H1 (cell line): ENCODE results near the gene KIF13A. TPM values are rescaled to one million over a fixed set of nuclear protein-coding genes. Genes with fewer than 3 reads are reported as not detected.

Experiments
- CTCF ChIA-PET: fragments of 300-600 bp; sonication (Branson Sonifier 250); formaldehyde crosslinking; loops from one replicate; lab custom pipeline; 2021; ENCODE audit not compliant: partially characterized antibody; lab: Charles Lee
- POLR2A ChIA-PET: fragments of 300-600 bp; sonication (Branson Sonifier 250); formaldehyde crosslinking; loops from one replicate; lab custom pipeline; 2021; ENCODE audit warnings: inconsistent platforms; ENCODE audit not compliant: partially characterized antibody; lab: Charles Lee
- DNase-seq, 2 experiments: peaks; one replicate each; pipeline versions ENCODE4 v3.0.0 to v3.0.0-alpha.2; 2010 to 2022; ENCODE audit warnings: low spot score in 2 of 2, low read depth in 1 of 2, mixed read lengths in 1 of 2
- FAIRE-seq: peaks from 2 replicates; lab custom pipeline; 2011; peaks lifted over from hg19 to GRCh38; lab: Jason Lieb, UNC
- H2AFZ ChIP-seq: 2 replicates; pipeline ENCODE4 v1.8.1; 2012; ENCODE audit warnings: low read length, inconsistent platforms
- H2AK5ac ChIP-seq: 2 replicates; pipeline ENCODE4 v1.6.1; 2013; ENCODE audit warnings: low read depth, low read length
- H2BK120ac ChIP-seq: replicated peaks from 2 replicates; pipeline ENCODE3; 2013; ENCODE audit warnings: low read depth, low read length, inconsistent platforms
- H2BK12ac ChIP-seq: 2 replicates; pipeline ENCODE4 v1.6.1; 2013; ENCODE audit warnings: low read depth, low read length
- H2BK15ac ChIP-seq: 2 replicates; pipeline ENCODE4 v1.6.1; 2013; ENCODE audit warnings: low read length
- H2BK20ac ChIP-seq: 2 replicates; pipeline ENCODE4 v1.6.1; 2013; ENCODE audit warnings: low read length
- H2BK5ac ChIP-seq: 2 replicates; pipeline ENCODE4 v1.6.1; 2013; ENCODE audit warnings: low read depth, low read length
- H3K14ac ChIP-seq: 2 replicates; pipeline ENCODE4 v1.6.1; 2013; ENCODE audit warnings: inconsistent platforms; ENCODE audit not compliant: insufficient read length
- H3K18ac ChIP-seq: 2 replicates; pipeline ENCODE4 v1.6.1; 2013; ENCODE audit warnings: low read length; ENCODE audit errors: extremely low read depth
- H3K23ac ChIP-seq: 2 replicates; pipeline ENCODE4 v1.6.1; 2013; ENCODE audit warnings: inconsistent platforms; ENCODE audit not compliant: insufficient read length
- H3K23me2 ChIP-seq: 2 replicates; pipeline ENCODE4 v1.6.1; 2013; ENCODE audit warnings: low read depth, low read length
- H3K27ac ChIP-seq: 2 replicates; pipeline ENCODE4 v1.6.1; 2011; ENCODE audit warnings: low read depth, low read length, inconsistent platforms
- H3K27me3 ChIP-seq, 4 experiments: replicated peaks in 1 of 4; 1 replicate in 1 of 4; 2 replicates in 3 of 4; pipeline versions ENCODE4 v1.6.1 to v1.8.1; 2011 to 2013; ENCODE audit warnings: low read length in 3 of 4, mild to moderate bottlenecking in 3 of 4, inconsistent platforms in 2 of 4, mixed read lengths in 2 of 4, moderate library complexity in 1 of 4; ENCODE audit not compliant: control insufficient read depth in 3 of 4, insufficient read depth in 3 of 4; ENCODE audit errors: extremely low read depth in 1 of 4
- H3K36me3 ChIP-seq, 4 experiments: 2 replicates each; pipeline versions ENCODE4 v1.6.1 to v1.8.1; 2011 to 2013; ENCODE audit warnings: mild to moderate bottlenecking in 4 of 4, low read length in 3 of 4, moderate library complexity in 2 of 4, control low read depth in 1 of 4, inconsistent platforms in 1 of 4; ENCODE audit not compliant: insufficient read depth in 4 of 4, control insufficient read depth in 2 of 4
- H3K4ac ChIP-seq: replicated peaks from 2 replicates; pipeline ENCODE3; 2013; ENCODE audit warnings: low read length, low read depth, mixed read lengths, inconsistent platforms; ENCODE audit not compliant: insufficient read length
- H3K4me1 ChIP-seq, 4 experiments: replicated peaks in 1 of 4; 1 replicate in 1 of 4; 2 replicates in 3 of 4; pipeline versions ENCODE4 v1.6.1 to v1.8.1; 2011 to 2013; ENCODE audit warnings: low read length in 3 of 4, inconsistent platforms in 2 of 4, mixed read lengths in 1 of 4; ENCODE audit not compliant: insufficient read depth in 4 of 4, control insufficient read depth in 3 of 4
- H3K4me2 ChIP-seq, 2 experiments: 2 replicates each; pipeline versions ENCODE4 v1.6.1 to v1.8.1; 2011 to 2013; ENCODE audit warnings: low read depth in 2 of 2, low read length in 2 of 2, control low read depth in 1 of 2, inconsistent platforms in 1 of 2, mild to moderate bottlenecking in 1 of 2; ENCODE audit not compliant: insufficient read depth in 1 of 2
- H3K4me3 ChIP-seq, 4 experiments: fragments of 200-600, 300-600 bp in 1 of 4; sonication (generic), shearing (Covaris generic), sonication (Bioruptor Twin) in 1 of 4; 2 replicates each; pipeline versions ENCODE4 v1.5.1 to v1.8.1; 2011 to 2016; ENCODE audit warnings: low read length in 4 of 4, low read depth in 3 of 4, control low read depth in 2 of 4, inconsistent platforms in 2 of 4, mild to moderate bottlenecking in 2 of 4, mixed read lengths in 1 of 4, moderate library complexity in 1 of 4; ENCODE audit not compliant: insufficient read depth in 2 of 4; ENCODE audit errors: extremely low read depth in 1 of 4
- H3K56ac ChIP-seq: replicated peaks from 2 replicates; pipeline ENCODE3; 2013; ENCODE audit warnings: low read depth, mild to moderate bottlenecking, mixed read lengths, low read length, inconsistent platforms; ENCODE audit not compliant: insufficient read length
- H3K79me1 ChIP-seq: 2 replicates; pipeline ENCODE4 v1.6.1; 2013; ENCODE audit warnings: low read depth, low read length, control low read depth
- H3K79me2 ChIP-seq, 2 experiments: 2 replicates each; pipeline versions ENCODE4 v1.6.1 to v1.8.1; 2012 to 2013; ENCODE audit warnings: low read length in 2 of 2, mild to moderate bottlenecking in 2 of 2, inconsistent platforms in 1 of 2; ENCODE audit not compliant: insufficient read depth in 2 of 2, control insufficient read depth in 1 of 2
- H3K9ac ChIP-seq, 4 experiments: replicated peaks in 1 of 4; 1 replicate in 1 of 4; 2 replicates in 3 of 4; pipeline versions ENCODE4 v1.6.1 to v1.8.1; 2011 to 2013; ENCODE audit warnings: low read depth in 3 of 4, low read length in 3 of 4, control low read depth in 2 of 4, mild to moderate bottlenecking in 2 of 4, moderate library complexity in 2 of 4, inconsistent platforms in 1 of 4; ENCODE audit errors: extremely low read depth in 1 of 4
- H3K9me3 ChIP-seq, 2 experiments: 2 replicates each; pipeline versions ENCODE4 v1.6.1 to v1.8.1; 2012 to 2013; ENCODE audit warnings: mild to moderate bottlenecking in 2 of 2, moderate library complexity in 2 of 2, control low read depth in 1 of 2, inconsistent platforms in 1 of 2, low read depth in 1 of 2, low read length in 1 of 2, mixed read lengths in 1 of 2; ENCODE audit not compliant: insufficient read depth in 2 of 2
- H4K20me1 ChIP-seq, 2 experiments: replicated peaks in 1 of 2; 2 replicates each; pipeline versions ENCODE3 to v1.8.1; 2011 to 2013; ENCODE audit warnings: inconsistent platforms in 2 of 2, low read length in 2 of 2, mild to moderate bottlenecking in 1 of 2; ENCODE audit not compliant: insufficient read depth in 2 of 2, control insufficient read depth in 1 of 2
- H4K5ac ChIP-seq: 2 replicates; pipeline ENCODE4 v1.6.1; 2013; ENCODE audit warnings: low read length, low read depth, mixed read lengths, inconsistent platforms; ENCODE audit not compliant: insufficient read length
- H4K8ac ChIP-seq: 2 replicates; pipeline ENCODE4 v1.8.0; 2013; ENCODE audit warnings: mild to moderate bottlenecking, moderate library complexity, low read length, inconsistent platforms; ENCODE audit not compliant: insufficient read depth; ENCODE audit errors: extremely low read depth
- H4K91ac ChIP-seq: replicated peaks from 2 replicates; pipeline ENCODE3; 2013; ENCODE audit warnings: low read length, mixed read lengths, inconsistent platforms; ENCODE audit not compliant: insufficient read length
- BACH1 ChIP-seq: IDR thresholded peaks from 2 replicates; pipeline ENCODE4 v1.6.1; 2012; ENCODE audit warnings: low read length, improper control_type of control experiment
- BCL11A ChIP-seq, 2 experiments: IDR thresholded peaks; one replicate each; pipeline ENCODE4 v1.6.1; 2011; ENCODE audit warnings: low read depth in 2 of 2, low read length in 2 of 2, mild to moderate bottlenecking in 2 of 2
- FOSL1 ChIP-seq: IDR thresholded peaks from 2 replicates; pipeline ENCODE4 v1.6.1; 2011; ENCODE audit warnings: mild to moderate bottlenecking, low read depth, low read length, moderate library complexity; ENCODE audit not compliant: insufficient read depth
- HDAC2 ChIP-seq, 2 experiments: fragments of 300-600 bp in 1 of 2; sonication (generic) in 1 of 2; IDR thresholded peaks; 2 replicates each; pipeline ENCODE4 v1.6.1; 2011 to 2012; ENCODE audit warnings: low read depth in 2 of 2, low read length in 2 of 2, mild to moderate bottlenecking in 2 of 2, moderate library complexity in 2 of 2, borderline replicate concordance in 1 of 2, inconsistent platforms in 1 of 2
- POU5F1 ChIP-seq: IDR thresholded peaks from 2 replicates; pipeline ENCODE4 v1.6.1; 2011; ENCODE audit warnings: low read depth, mild to moderate bottlenecking, low read length, moderate library complexity
- SP2 ChIP-seq: IDR thresholded peaks from 2 replicates; pipeline ENCODE4 v1.6.1; 2012; ENCODE audit warnings: mild to moderate bottlenecking, low read length, inconsistent platforms
- YY1 ChIP-seq: IDR thresholded peaks from 2 replicates; pipeline ENCODE4 v1.6.1; 2011; ENCODE audit warnings: low read depth, mild to moderate bottlenecking, low read length
- WGBS, 2 experiments: shearing (Covaris generic) in 1 of 2; methylation state at CpG; one replicate each; pipeline versions ENCODE4 v1.1.6 to v1.1.7; 2013 to 2015; ENCODE audit warnings: low lambda C conversion rate in 2 of 2, mixed read lengths in 2 of 2, inconsistent platforms in 1 of 2, low coverage in 1 of 2, missing lambda C conversion rate in 1 of 2; ENCODE audit not compliant: insufficient replicate concordance in 2 of 2, insufficient coverage in 1 of 2, insufficient read length in 1 of 2; ENCODE audit errors: extremely low coverage in 1 of 2, missing lambda C conversion rate in 1 of 2; 5-methylcytosine and 5-hydroxymethylcytosine counted together
- polyA plus RNA-seq, 7 experiments: library from polyadenylated mRNA; depleted of rRNA in 3 of 7; stranded (reverse) in 5 of 7; unstranded in 2 of 7; fragments of >200 nt in 5 of 7; fragments of 200-250 nt in 2 of 7; gene quantifications; 1 replicate in 5 of 7; 2 replicates in 1 of 7; 4 replicates in 1 of 7; pipeline versions ENCODE4 v1.2.1 to v1.2.3, GENCODE V29; 2011 to 2013; ENCODE audit warnings: missing spikeins in 2 of 7, mixed read lengths in 2 of 7
- total RNA-seq: library from RNA; stranded (reverse); fragmentation: NEBNext Ultra II Directional; extraction: Animal tissue kit (Norgen Biotek cat#: 25700); gene quantifications from 2 replicates; pipeline ENCODE4 v1.2.1, GENCODE V29; 2021

Gene KIF13A
- total and polyA plus RNA-seq, 2 of the 8 experiments (the other 6 are each of a cell fraction or from before 2014, with no cell fraction given): 14.7 to 40.8 TPM

GRCh38 chr6:17851720-17852161 is 135.7 kb downstream of the KIF13A start:
- Histone ChIP-seq H2BK20ac (no peak overlapping the region), H3K36me3 (peaks cover 0 to 21% (median 7%) of the 10 kb centered on the region in 4 experiments; a peak in 4 of 8 replicates), H4K91ac (no peak overlapping the region), H2BK12ac (no peak overlapping the region), H3K79me1 (no peaks in the 10 kb centered on the region), H3K9ac (no peak overlapping the region), H3K23ac (no peak overlapping the region), H2AFZ (no peak overlapping the region), H3K27me3 (no peaks in the 10 kb centered on the region), H3K79me2 (no peaks in the 10 kb centered on the region), H3K18ac (no peak overlapping the region), H2BK5ac (no peak overlapping the region), H4K20me1 (no peaks in the 10 kb centered on the region), H2AK5ac (no peak overlapping the region), H3K4me2 (no peak overlapping the region), H4K5ac (no peak overlapping the region), H3K4me1 (no peaks in the 10 kb centered on the region), H3K14ac (no peak overlapping the region), H4K8ac (no peak overlapping the region), H3K9me3 (no peaks in the 10 kb centered on the region), H3K4me3 (no peak overlapping the region), H2BK120ac (no peak overlapping the region), H3K4ac (no peak overlapping the region), H3K23me2 (no peaks in the 10 kb centered on the region), H3K27ac (no peak overlapping the region), H2BK15ac (no peak overlapping the region), H3K56ac (no peak overlapping the region)
- ChIA-PET POLR2A (interaction anchor here (0.6 to 0.9 kb wide), 2 partner anchors 136 to 1546 kb away, joined by 3 to 4 read pairs; partner anchors contain the start of gene KIF13A), CTCF (interaction anchor here (0.6 to 1.2 kb wide), 2 partner anchors 9 to 146 kb away, joined by 3 read pairs; no protein-coding TSS in a partner anchor)
- TF ChIP-seq POU5F1 (no peak), BACH1 (no peak), YY1 (no peak), BCL11A (IDR thresholded peaks at IDR 0.05; ENCODE audit: low read depth in 2 of 2, low read length in 2 of 2) (no peak), SP2 (no peak), FOSL1 (no peak), HDAC2 (IDR thresholded peaks at IDR 0.05; ENCODE audit: borderline replicate concordance in 1 of 2, low read depth in 2 of 2, low read length in 2 of 2) (no peak)
- 94% methylated on average over 4 of the region's 4 CpGs; no CpG with 5 or more reads in 1 of the 2 experiments for WGBS, 2 experiments
- DNase-seq: no peak
- FAIRE-seq: no peak
